ENCODE results near the gene TOR1A.
"Not testable (repeated sequence)": the region's sequence is repeated elsewhere in the genome, so short reads cannot be mapped to it uniquely, and the experiment has no call there.

DNA sequence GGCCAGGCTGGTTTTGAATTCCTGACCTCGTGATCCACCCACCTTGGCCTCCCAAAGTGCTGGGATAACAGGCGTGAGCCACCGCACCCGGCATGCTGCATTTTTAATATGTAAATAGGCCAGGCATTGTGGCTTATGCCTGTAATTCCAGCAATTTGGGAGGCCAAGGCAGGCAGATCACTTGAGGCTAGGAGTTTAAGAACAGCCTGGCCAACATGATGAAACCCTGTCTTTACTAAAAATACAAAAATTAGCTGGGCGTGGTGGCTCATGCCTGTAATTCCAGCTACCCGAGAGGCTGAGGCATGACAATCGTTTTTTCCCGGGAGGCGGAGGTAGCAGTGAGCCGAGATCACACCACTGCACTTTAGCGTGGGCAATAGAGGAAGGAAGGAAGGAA is 39.0 kb downstream of the TOR1A start:
- not testable (repeated sequence) for TF ChIP-seq POLR2AphosphoS5 (IDR thresholded peaks at IDR 0.05; ENCODE audit: low read depth, low read length); POLR2A (IDR thresholded peaks at IDR 0.05; ENCODE audit: borderline replicate concordance, extremely low read depth, insufficient read depth, insufficient read length); FOSL1 (IDR thresholded peaks at IDR 0.05; ENCODE audit: low read depth); CEBPB (IDR thresholded peaks at IDR 0.05; ENCODE audit: low read depth); SIN3A (IDR thresholded peaks at IDR 0.05; ENCODE audit: low read depth)
- TF ChIP-seq, protein P1, sequence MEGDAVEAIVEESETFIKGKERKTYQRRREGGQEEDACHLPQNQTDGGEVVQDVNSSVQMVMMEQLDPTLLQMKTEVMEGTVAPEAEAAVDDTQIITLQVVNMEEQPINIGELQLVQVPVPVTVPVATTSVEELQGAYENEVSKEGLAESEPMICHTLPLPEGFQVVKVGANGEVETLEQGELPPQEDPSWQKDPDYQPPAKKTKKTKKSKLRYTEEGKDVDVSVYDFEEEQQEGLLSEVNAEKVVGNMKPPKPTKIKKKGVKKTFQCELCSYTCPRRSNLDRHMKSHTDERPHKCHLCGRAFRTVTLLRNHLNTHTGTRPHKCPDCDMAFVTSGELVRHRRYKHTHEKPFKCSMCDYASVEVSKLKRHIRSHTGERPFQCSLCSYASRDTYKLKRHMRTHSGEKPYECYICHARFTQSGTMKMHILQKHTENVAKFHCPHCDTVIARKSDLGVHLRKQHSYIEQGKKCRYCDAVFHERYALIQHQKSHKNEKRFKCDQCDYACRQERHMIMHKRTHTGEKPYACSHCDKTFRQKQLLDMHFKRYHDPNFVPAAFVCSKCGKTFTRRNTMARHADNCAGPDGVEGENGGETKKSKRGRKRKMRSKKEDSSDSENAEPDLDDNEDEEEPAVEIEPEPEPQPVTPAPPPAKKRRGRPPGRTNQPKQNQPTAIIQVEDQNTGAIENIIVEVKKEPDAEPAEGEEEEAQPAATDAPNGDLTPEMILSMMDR (IDR thresholded peaks at IDR 0.05 in 2 of 3, conservative IDR thresholded peaks at IDR 0.05 in 1 of 3; ENCODE audit: borderline replicate concordance in 1 of 3, insufficient read depth in 1 of 3, low read depth in 2 of 3, low read length in 2 of 3): not testable (repeated sequence)
